ENCODE results near the gene TCF12.

- TF ChIP-seq CEBPB (IDR thresholded peaks at IDR 0.05; ENCODE audit: low read depth, low read length): no peak
- no peak for TF ChIP-seq SIRT6 (IDR thresholded peaks at IDR 0.05; ENCODE audit: low read length)
- TF ChIP-seq TEAD4 (IDR thresholded peaks at IDR 0.05; ENCODE audit: low read depth, low read length): no peak
- TF ChIP-seq POLR2A (IDR thresholded peaks at IDR 0.05; ENCODE audit: control extremely low read depth in 1 of 2, low read depth in 2 of 2, low read length in 2 of 2): no peak
- no peak for TF ChIP-seq CHD2 (IDR thresholded peaks at IDR 0.05; ENCODE audit: low read length)
- no peak for TF ChIP-seq HDAC6 (IDR thresholded peaks at IDR 0.05; ENCODE audit: low read depth, low read length)
- TF ChIP-seq NANOG (IDR thresholded peaks at IDR 0.05; ENCODE audit: insufficient read depth, low read depth, low read length, poor library complexity, severe bottlenecking): no peak
- TF ChIP-seq EZH2 (IDR thresholded peaks at IDR 0.05; ENCODE audit: low read depth, low read length, severe bottlenecking): no peak
- TF ChIP-seq SP1 (IDR thresholded peaks at IDR 0.05; ENCODE audit: low read depth, low read length): no peak
- no peak for TF ChIP-seq HDAC2 (IDR thresholded peaks at IDR 0.05; ENCODE audit: borderline replicate concordance in 1 of 2, low read depth in 2 of 2, low read length in 2 of 2)
Measured at GRCh38 chr15:56972016-56972415, 53.6 kb downstream of the TCF12 start.
